Esophagus muscularis mucosa (tissue), 4 donors: Measurements from ENCODE around the gene DBN1.

ENCODE experiments used
- EP300 ChIP-seq: sonication (generic); formaldehyde crosslinking; IDR thresholded peaks from one replicate; pipeline ENCODE4 v1.6.1; 2017; ENCODE audit warnings: antibody characterized with exemption
- POLR2AphosphoS5 ChIP-seq, 2 donors: sonication (generic); formaldehyde crosslinking; IDR thresholded peaks; one replicate each; pipeline ENCODE4 v1.6.1; 2017; ENCODE audit warnings: antibody characterized with exemption in 2 of 2
- TF ChIP-seq, protein P1 (sequence below), 3 experiments: fragments of 200-600 bp in 2 of 3; fragments of 450-650 bp in 1 of 3; sonication (generic) in 2 of 3; IDR thresholded peaks; one replicate each; pipeline ENCODE4 v1.5.1; 2017 to 2019; ENCODE audit warnings: antibody characterized with exemption in 3 of 3, mild to moderate bottlenecking in 2 of 3, moderate library complexity in 1 of 3

DNA sequence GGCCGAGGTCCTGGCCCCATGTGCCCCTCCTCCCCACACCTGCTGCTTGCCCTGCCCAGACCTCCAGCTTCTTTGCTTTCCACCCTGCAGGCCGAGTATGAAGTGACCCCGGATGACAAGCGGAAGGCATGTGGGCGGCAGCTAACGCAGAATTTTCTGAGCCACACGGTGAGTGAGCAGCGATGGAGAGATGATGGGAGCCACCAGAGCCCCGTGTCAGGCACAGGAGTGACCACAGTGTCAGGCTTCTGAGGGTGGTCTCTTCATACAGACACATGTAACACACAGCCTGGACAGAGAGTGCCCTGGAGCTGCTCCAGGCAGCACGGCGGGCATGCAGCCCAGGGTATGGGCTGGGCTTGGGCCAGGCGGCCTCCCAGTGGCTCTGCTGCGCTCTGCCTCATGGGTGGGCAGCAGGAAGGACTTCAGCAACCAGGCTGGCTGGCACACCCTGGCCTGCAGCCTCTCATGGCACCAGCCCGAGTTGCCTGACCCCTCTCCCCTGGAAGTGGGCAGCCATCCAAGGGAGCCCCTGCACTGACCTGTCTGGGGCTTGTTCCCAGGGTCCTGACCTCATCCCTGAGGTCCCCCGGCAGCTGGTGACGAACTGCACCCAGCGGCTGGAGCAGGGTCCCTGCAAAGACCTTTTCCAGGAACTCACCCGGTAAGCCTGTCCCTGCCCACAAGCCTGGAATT, 41.1 kb downstream of the DBN1 start:
- TF ChIP-seq EP300 = no peak
- TF ChIP-seq POLR2AphosphoS5 (IDR thresholded peaks at IDR 0.05) = no peak
- TF ChIP-seq, protein P1, sequence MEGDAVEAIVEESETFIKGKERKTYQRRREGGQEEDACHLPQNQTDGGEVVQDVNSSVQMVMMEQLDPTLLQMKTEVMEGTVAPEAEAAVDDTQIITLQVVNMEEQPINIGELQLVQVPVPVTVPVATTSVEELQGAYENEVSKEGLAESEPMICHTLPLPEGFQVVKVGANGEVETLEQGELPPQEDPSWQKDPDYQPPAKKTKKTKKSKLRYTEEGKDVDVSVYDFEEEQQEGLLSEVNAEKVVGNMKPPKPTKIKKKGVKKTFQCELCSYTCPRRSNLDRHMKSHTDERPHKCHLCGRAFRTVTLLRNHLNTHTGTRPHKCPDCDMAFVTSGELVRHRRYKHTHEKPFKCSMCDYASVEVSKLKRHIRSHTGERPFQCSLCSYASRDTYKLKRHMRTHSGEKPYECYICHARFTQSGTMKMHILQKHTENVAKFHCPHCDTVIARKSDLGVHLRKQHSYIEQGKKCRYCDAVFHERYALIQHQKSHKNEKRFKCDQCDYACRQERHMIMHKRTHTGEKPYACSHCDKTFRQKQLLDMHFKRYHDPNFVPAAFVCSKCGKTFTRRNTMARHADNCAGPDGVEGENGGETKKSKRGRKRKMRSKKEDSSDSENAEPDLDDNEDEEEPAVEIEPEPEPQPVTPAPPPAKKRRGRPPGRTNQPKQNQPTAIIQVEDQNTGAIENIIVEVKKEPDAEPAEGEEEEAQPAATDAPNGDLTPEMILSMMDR (IDR thresholded peaks at IDR 0.05) = no peak
